ENCODE results near the gene NFYC. TPM values are rescaled to one million over a fixed set of nuclear protein-coding genes. Genes with fewer than 3 reads are reported as not detected.
"Not testable (repeated sequence)": the region's sequence is repeated elsewhere in the genome, so short reads cannot be mapped to it uniquely, and the experiment has no call there.

NFYC gene
- total RNA-seq, 1 donor from 2014 or later: 51.1 TPM

- no peaks in the 10 kb centered on the region for H3K27me3 ChIP-seq (ENCODE audit: insufficient read depth, low read length)
- no peaks in the 10 kb centered on the region for H3K36me3 ChIP-seq (ENCODE audit: insufficient read depth, low read length)
- no peak overlapping the region for H2AFZ ChIP-seq (ENCODE audit: low read depth, low read length)
- H3K79me2 ChIP-seq (ENCODE audit: insufficient read depth, low read length): peaks cover 93% of the 10 kb centered on the region
- H3K4me1 ChIP-seq (ENCODE audit: insufficient read depth, low read length): peaks cover 9% of the 10 kb centered on the region
- Mint-ChIP-seq H3K27me3 (ENCODE audit: low read depth, unreplicated experiment) (no peaks in the 10 kb centered on the region), H3K4me3 (ENCODE audit: unreplicated experiment) (no peak overlapping the region), H3K36me3 (ENCODE audit: low read depth, unreplicated experiment) (no peaks in the 10 kb centered on the region), H3K9me3 (ENCODE audit: unreplicated experiment) (peaks cover 5% of the 10 kb centered on the region), H3K4me1 (ENCODE audit: low read depth, unreplicated experiment) (peaks cover 18% of the 10 kb centered on the region), H3K27ac (ENCODE audit: unreplicated experiment) (no peak overlapping the region)
- H3K9me3 ChIP-seq (ENCODE audit: insufficient read depth, low read depth, low read length): no peaks in the 10 kb centered on the region
- H3K4me3 ChIP-seq (ENCODE audit: insufficient read depth, low read depth, low read length): no peak overlapping the region
- H4K20me1 ChIP-seq (ENCODE audit: insufficient read depth, low read length): peaks cover 44% of the 10 kb centered on the region
- TF ChIP-seq EZH2 (IDR thresholded peaks at IDR 0.05; ENCODE audit: insufficient read depth, low read length) (no peak), CTCF (IDR thresholded peaks at IDR 0.05; ENCODE audit: insufficient read depth, low read depth, low read length) (no peak)
- DNase-seq (ENCODE audit: low read depth) (no peak), FAIRE-seq (no peak)
- no peak overlapping the region for H3K9ac ChIP-seq (ENCODE audit: low read length)
- H3K4me2 ChIP-seq (ENCODE audit: low read length): no peak overlapping the region
- no peak overlapping the region for H3K27ac ChIP-seq (ENCODE audit: low read depth, low read length)
Measured at GRCh38 chr1:40699787-40700186, 8.3 kb downstream of the NFYC start.

- no peak overlapping the region for H3K4me2 ChIP-seq (ENCODE audit: low read length)
- Mint-ChIP-seq H3K4me1 (ENCODE audit: low read depth, unreplicated experiment) (peaks cover 21% of the 10 kb centered on the region), H3K27me3 (ENCODE audit: low read depth, unreplicated experiment) (no peaks in the 10 kb centered on the region), H3K36me3 (ENCODE audit: low read depth, unreplicated experiment) (no peaks in the 10 kb centered on the region), H3K9me3 (ENCODE audit: unreplicated experiment) (peaks cover 5% of the 10 kb centered on the region), H3K4me3 (ENCODE audit: unreplicated experiment) (no peak overlapping the region), H3K27ac (ENCODE audit: unreplicated experiment) (no peak overlapping the region)
- no peak overlapping the region for H3K4me3 ChIP-seq (ENCODE audit: insufficient read depth, low read depth, low read length)
- peaks cover 9% of the 10 kb centered on the region for H3K4me1 ChIP-seq (ENCODE audit: insufficient read depth, low read length)
- no peak for TF ChIP-seq EZH2 (IDR thresholded peaks at IDR 0.05; ENCODE audit: insufficient read depth, low read length)
- TF ChIP-seq CTCF (IDR thresholded peaks at IDR 0.05; ENCODE audit: insufficient read depth, low read depth, low read length): no peak
- no peak overlapping the region for H3K9ac ChIP-seq (ENCODE audit: low read length)
- H3K79me2 ChIP-seq (ENCODE audit: insufficient read depth, low read length): peaks cover 92% of the 10 kb centered on the region
- no peaks in the 10 kb centered on the region for H3K27me3 ChIP-seq (ENCODE audit: insufficient read depth, low read length)
- peaks cover 42% of the 10 kb centered on the region for H4K20me1 ChIP-seq (ENCODE audit: insufficient read depth, low read length)
- H3K36me3 ChIP-seq (ENCODE audit: insufficient read depth, low read length): no peaks in the 10 kb centered on the region
- FAIRE-seq: no peak
- DNase-seq (ENCODE audit: low read depth): no peak
- no peaks in the 10 kb centered on the region for H3K9me3 ChIP-seq (ENCODE audit: insufficient read depth, low read depth, low read length)
- H2AFZ ChIP-seq (ENCODE audit: low read depth, low read length): no peak overlapping the region
- H3K27ac ChIP-seq (ENCODE audit: low read depth, low read length): no peak overlapping the region
Measured at GRCh38 chr1:40701684-40702083, 10.2 kb downstream of the NFYC start.

GRCh38 chr1:40702810-40703209 is 11.3 kb downstream of the NFYC start:
- not testable (repeated sequence) for FAIRE-seq; H3K4me1 ChIP-seq (ENCODE audit: insufficient read depth, low read length); H3K27me3 ChIP-seq (ENCODE audit: insufficient read depth, low read length); H3K4me3 Mint-ChIP-seq (ENCODE audit: unreplicated experiment); H3K36me3 Mint-ChIP-seq (ENCODE audit: low read depth, unreplicated experiment); H3K9me3 Mint-ChIP-seq (ENCODE audit: unreplicated experiment); H3K9ac ChIP-seq (ENCODE audit: low read length); H2AFZ ChIP-seq (ENCODE audit: low read depth, low read length); H3K4me2 ChIP-seq (ENCODE audit: low read length); H3K36me3 ChIP-seq (ENCODE audit: insufficient read depth, low read length); H3K9me3 ChIP-seq (ENCODE audit: insufficient read depth, low read depth, low read length); H3K27ac ChIP-seq (ENCODE audit: low read depth, low read length); DNase-seq (ENCODE audit: low read depth); H3K27me3 Mint-ChIP-seq (ENCODE audit: low read depth, unreplicated experiment); H3K27ac Mint-ChIP-seq (ENCODE audit: unreplicated experiment); H3K4me3 ChIP-seq (ENCODE audit: insufficient read depth, low read depth, low read length)
- peaks cover 35% of the 10 kb centered on the region for H4K20me1 ChIP-seq (ENCODE audit: insufficient read depth, low read length)
- peaks cover 21% of the 10 kb centered on the region for H3K4me1 Mint-ChIP-seq (ENCODE audit: low read depth, unreplicated experiment)
- H3K79me2 ChIP-seq (ENCODE audit: insufficient read depth, low read length): peaks cover 88% of the 10 kb centered on the region

All from astrocyte (in vitro differentiated cells and primary cell).